ENCODE data around the gene RTP3. TPM values are rescaled to one million over a fixed set of nuclear protein-coding genes. Genes with fewer than 3 reads are reported as not detected.

The RTP3 gene
- total RNA-seq, 1 donor from 2014 or later = not detected

- Mint-ChIP-seq H3K4me1 (ENCODE audit: low read depth) (no peaks in the 10 kb centered on the region), H3K36me3 (ENCODE audit: insufficient read depth) (no peaks in the 10 kb centered on the region), H3K9me3 (ENCODE audit: low read depth) (no peaks in the 10 kb centered on the region), H3K4me3 (ENCODE audit: low read depth) (no peak overlapping the region), H3K27ac (no peak overlapping the region), H3K27me3 (no peaks in the 10 kb centered on the region)
- DNase-seq (ENCODE audit: low spot score, unreplicated experiment) = no peak
- no peak for TF ChIP-seq CTCF (IDR thresholded peaks at IDR 0.05; ENCODE audit: unreplicated experiment)
Measured at GRCh38 chr3:46512191-46512749, 14.5 kb downstream of the RTP3 start.

GRCh38 chr3:46516521-46516920 is 18.7 kb downstream of the RTP3 start:
- Mint-ChIP-seq H3K4me1 (ENCODE audit: low read depth) (no peaks in the 10 kb centered on the region), H3K27ac (no peak overlapping the region), H3K4me3 (ENCODE audit: low read depth) (no peak overlapping the region), H3K36me3 (ENCODE audit: insufficient read depth) (no peaks in the 10 kb centered on the region), H3K9me3 (ENCODE audit: low read depth) (no peaks in the 10 kb centered on the region), H3K27me3 (no peaks in the 10 kb centered on the region)
- no peak for DNase-seq (ENCODE audit: low spot score, unreplicated experiment)
- no peak for TF ChIP-seq CTCF (IDR thresholded peaks at IDR 0.05; ENCODE audit: unreplicated experiment)

GRCh38 chr3:46517016-46517783 is 19.4 kb downstream of the RTP3 start:
- Mint-ChIP-seq H3K27ac (no peak overlapping the region), H3K4me1 (ENCODE audit: low read depth) (no peaks in the 10 kb centered on the region), H3K4me3 (ENCODE audit: low read depth) (no peak overlapping the region), H3K27me3 (no peaks in the 10 kb centered on the region), H3K36me3 (ENCODE audit: insufficient read depth) (no peaks in the 10 kb centered on the region), H3K9me3 (ENCODE audit: low read depth) (no peaks in the 10 kb centered on the region)
- TF ChIP-seq CTCF (IDR thresholded peaks at IDR 0.05; ENCODE audit: unreplicated experiment) = no peak
- no peak for DNase-seq (ENCODE audit: low spot score, unreplicated experiment)

GRCh38 chr3:46517784-46518181 is 20.0 kb downstream of the RTP3 start:
- no peak for DNase-seq (ENCODE audit: low spot score, unreplicated experiment)
- H3K4me3 Mint-ChIP-seq (ENCODE audit: low read depth) = no peak overlapping the region
- H3K27me3 Mint-ChIP-seq = no peaks in the 10 kb centered on the region
- no peak overlapping the region for H3K27ac Mint-ChIP-seq
- no peak for TF ChIP-seq CTCF (IDR thresholded peaks at IDR 0.05; ENCODE audit: unreplicated experiment)
- no peaks in the 10 kb centered on the region for H3K36me3 Mint-ChIP-seq (ENCODE audit: insufficient read depth)
- no peaks in the 10 kb centered on the region for H3K4me1 Mint-ChIP-seq (ENCODE audit: low read depth)
- H3K9me3 Mint-ChIP-seq (ENCODE audit: low read depth) = no peaks in the 10 kb centered on the region

GRCh38 chr3:46519952-46520351 is 22.2 kb downstream of the RTP3 start:
- TF ChIP-seq CTCF (IDR thresholded peaks at IDR 0.05; ENCODE audit: unreplicated experiment) = no peak
- no peak for DNase-seq (ENCODE audit: low spot score, unreplicated experiment)
- Mint-ChIP-seq H3K4me1 (ENCODE audit: low read depth) (no peaks in the 10 kb centered on the region), H3K27me3 (no peaks in the 10 kb centered on the region), H3K27ac (no peak overlapping the region), H3K36me3 (ENCODE audit: insufficient read depth) (no peaks in the 10 kb centered on the region), H3K4me3 (ENCODE audit: low read depth) (no peak overlapping the region), H3K9me3 (ENCODE audit: low read depth) (no peaks in the 10 kb centered on the region)

Data from progenitor cell of endocrine pancreas (in vitro differentiated cells).